H1 (cell line): ENCODE results near the gene C1GALT1. TPM values are rescaled to one million over a fixed set of nuclear protein-coding genes. Genes with fewer than 3 reads are reported as not detected.

ENCODE experiments used
- CTCF ChIA-PET: fragments of 300-600 bp; sonication (Branson Sonifier 250); formaldehyde crosslinking; loops from one replicate; lab custom pipeline; 2021; ENCODE audit not compliant: partially characterized antibody; lab: Charles Lee
- POLR2A ChIA-PET: fragments of 300-600 bp; sonication (Branson Sonifier 250); formaldehyde crosslinking; loops from one replicate; lab custom pipeline; 2021; ENCODE audit warnings: inconsistent platforms; ENCODE audit not compliant: partially characterized antibody; lab: Charles Lee
- DNase-seq, 2 experiments: peaks; one replicate each; pipeline versions ENCODE4 v3.0.0 to v3.0.0-alpha.2; 2010 to 2022; ENCODE audit warnings: low spot score in 2 of 2, low read depth in 1 of 2, mixed read lengths in 1 of 2
- FAIRE-seq: peaks from 2 replicates; lab custom pipeline; 2011; peaks lifted over from hg19 to GRCh38; lab: Jason Lieb, UNC
- H2AFZ ChIP-seq: 2 replicates; pipeline ENCODE4 v1.8.1; 2012; ENCODE audit warnings: low read length, inconsistent platforms
- H2AK5ac ChIP-seq: 2 replicates; pipeline ENCODE4 v1.6.1; 2013; ENCODE audit warnings: low read depth, low read length
- H2BK120ac ChIP-seq: replicated peaks from 2 replicates; pipeline ENCODE3; 2013; ENCODE audit warnings: low read depth, low read length, inconsistent platforms
- H2BK12ac ChIP-seq: 2 replicates; pipeline ENCODE4 v1.6.1; 2013; ENCODE audit warnings: low read depth, low read length
- H2BK15ac ChIP-seq: 2 replicates; pipeline ENCODE4 v1.6.1; 2013; ENCODE audit warnings: low read length
- H2BK20ac ChIP-seq: 2 replicates; pipeline ENCODE4 v1.6.1; 2013; ENCODE audit warnings: low read length
- H2BK5ac ChIP-seq: 2 replicates; pipeline ENCODE4 v1.6.1; 2013; ENCODE audit warnings: low read depth, low read length
- H3K14ac ChIP-seq: 2 replicates; pipeline ENCODE4 v1.6.1; 2013; ENCODE audit warnings: inconsistent platforms; ENCODE audit not compliant: insufficient read length
- H3K18ac ChIP-seq: 2 replicates; pipeline ENCODE4 v1.6.1; 2013; ENCODE audit warnings: low read length; ENCODE audit errors: extremely low read depth
- H3K23ac ChIP-seq: 2 replicates; pipeline ENCODE4 v1.6.1; 2013; ENCODE audit warnings: inconsistent platforms; ENCODE audit not compliant: insufficient read length
- H3K23me2 ChIP-seq: 2 replicates; pipeline ENCODE4 v1.6.1; 2013; ENCODE audit warnings: low read depth, low read length
- H3K27ac ChIP-seq: 2 replicates; pipeline ENCODE4 v1.6.1; 2011; ENCODE audit warnings: low read depth, low read length, inconsistent platforms
- H3K27me3 ChIP-seq, 4 experiments: replicated peaks in 1 of 4; 1 replicate in 1 of 4; 2 replicates in 3 of 4; pipeline versions ENCODE4 v1.6.1 to v1.8.1; 2011 to 2013; ENCODE audit warnings: low read length in 3 of 4, mild to moderate bottlenecking in 3 of 4, inconsistent platforms in 2 of 4, mixed read lengths in 2 of 4, moderate library complexity in 1 of 4; ENCODE audit not compliant: control insufficient read depth in 3 of 4, insufficient read depth in 3 of 4; ENCODE audit errors: extremely low read depth in 1 of 4
- H3K36me3 ChIP-seq, 4 experiments: 2 replicates each; pipeline versions ENCODE4 v1.6.1 to v1.8.1; 2011 to 2013; ENCODE audit warnings: mild to moderate bottlenecking in 4 of 4, low read length in 3 of 4, moderate library complexity in 2 of 4, control low read depth in 1 of 4, inconsistent platforms in 1 of 4; ENCODE audit not compliant: insufficient read depth in 4 of 4, control insufficient read depth in 2 of 4
- H3K4ac ChIP-seq: replicated peaks from 2 replicates; pipeline ENCODE3; 2013; ENCODE audit warnings: low read length, low read depth, mixed read lengths, inconsistent platforms; ENCODE audit not compliant: insufficient read length
- H3K4me1 ChIP-seq, 4 experiments: replicated peaks in 1 of 4; 1 replicate in 1 of 4; 2 replicates in 3 of 4; pipeline versions ENCODE4 v1.6.1 to v1.8.1; 2011 to 2013; ENCODE audit warnings: low read length in 3 of 4, inconsistent platforms in 2 of 4, mixed read lengths in 1 of 4; ENCODE audit not compliant: insufficient read depth in 4 of 4, control insufficient read depth in 3 of 4
- H3K4me2 ChIP-seq, 2 experiments: 2 replicates each; pipeline versions ENCODE4 v1.6.1 to v1.8.1; 2011 to 2013; ENCODE audit warnings: low read depth in 2 of 2, low read length in 2 of 2, control low read depth in 1 of 2, inconsistent platforms in 1 of 2, mild to moderate bottlenecking in 1 of 2; ENCODE audit not compliant: insufficient read depth in 1 of 2
- H3K4me3 ChIP-seq, 4 experiments: fragments of 200-600, 300-600 bp in 1 of 4; sonication (generic), shearing (Covaris generic), sonication (Bioruptor Twin) in 1 of 4; 2 replicates each; pipeline versions ENCODE4 v1.5.1 to v1.8.1; 2011 to 2016; ENCODE audit warnings: low read length in 4 of 4, low read depth in 3 of 4, control low read depth in 2 of 4, inconsistent platforms in 2 of 4, mild to moderate bottlenecking in 2 of 4, mixed read lengths in 1 of 4, moderate library complexity in 1 of 4; ENCODE audit not compliant: insufficient read depth in 2 of 4; ENCODE audit errors: extremely low read depth in 1 of 4
- H3K56ac ChIP-seq: replicated peaks from 2 replicates; pipeline ENCODE3; 2013; ENCODE audit warnings: low read depth, mild to moderate bottlenecking, mixed read lengths, low read length, inconsistent platforms; ENCODE audit not compliant: insufficient read length
- H3K79me1 ChIP-seq: 2 replicates; pipeline ENCODE4 v1.6.1; 2013; ENCODE audit warnings: low read depth, low read length, control low read depth
- H3K79me2 ChIP-seq, 2 experiments: 2 replicates each; pipeline versions ENCODE4 v1.6.1 to v1.8.1; 2012 to 2013; ENCODE audit warnings: low read length in 2 of 2, mild to moderate bottlenecking in 2 of 2, inconsistent platforms in 1 of 2; ENCODE audit not compliant: insufficient read depth in 2 of 2, control insufficient read depth in 1 of 2
- H3K9ac ChIP-seq, 4 experiments: replicated peaks in 1 of 4; 1 replicate in 1 of 4; 2 replicates in 3 of 4; pipeline versions ENCODE4 v1.6.1 to v1.8.1; 2011 to 2013; ENCODE audit warnings: low read depth in 3 of 4, low read length in 3 of 4, control low read depth in 2 of 4, mild to moderate bottlenecking in 2 of 4, moderate library complexity in 2 of 4, inconsistent platforms in 1 of 4; ENCODE audit errors: extremely low read depth in 1 of 4
- H3K9me3 ChIP-seq, 2 experiments: 2 replicates each; pipeline versions ENCODE4 v1.6.1 to v1.8.1; 2012 to 2013; ENCODE audit warnings: mild to moderate bottlenecking in 2 of 2, moderate library complexity in 2 of 2, control low read depth in 1 of 2, inconsistent platforms in 1 of 2, low read depth in 1 of 2, low read length in 1 of 2, mixed read lengths in 1 of 2; ENCODE audit not compliant: insufficient read depth in 2 of 2
- H4K20me1 ChIP-seq, 2 experiments: replicated peaks in 1 of 2; 2 replicates each; pipeline versions ENCODE3 to v1.8.1; 2011 to 2013; ENCODE audit warnings: inconsistent platforms in 2 of 2, low read length in 2 of 2, mild to moderate bottlenecking in 1 of 2; ENCODE audit not compliant: insufficient read depth in 2 of 2, control insufficient read depth in 1 of 2
- H4K5ac ChIP-seq: 2 replicates; pipeline ENCODE4 v1.6.1; 2013; ENCODE audit warnings: low read length, low read depth, mixed read lengths, inconsistent platforms; ENCODE audit not compliant: insufficient read length
- H4K8ac ChIP-seq: 2 replicates; pipeline ENCODE4 v1.8.0; 2013; ENCODE audit warnings: mild to moderate bottlenecking, moderate library complexity, low read length, inconsistent platforms; ENCODE audit not compliant: insufficient read depth; ENCODE audit errors: extremely low read depth
- H4K91ac ChIP-seq: replicated peaks from 2 replicates; pipeline ENCODE3; 2013; ENCODE audit warnings: low read length, mixed read lengths, inconsistent platforms; ENCODE audit not compliant: insufficient read length
- E2F6 ChIP-seq: IDR thresholded peaks from 2 replicates; pipeline ENCODE4 v1.6.1; 2012; ENCODE audit warnings: inconsistent platforms
- WGBS, 2 experiments: shearing (Covaris generic) in 1 of 2; methylation state at CpG; one replicate each; pipeline versions ENCODE4 v1.1.6 to v1.1.7; 2013 to 2015; ENCODE audit warnings: low lambda C conversion rate in 2 of 2, mixed read lengths in 2 of 2, inconsistent platforms in 1 of 2, low coverage in 1 of 2, missing lambda C conversion rate in 1 of 2; ENCODE audit not compliant: insufficient replicate concordance in 2 of 2, insufficient coverage in 1 of 2, insufficient read length in 1 of 2; ENCODE audit errors: extremely low coverage in 1 of 2, missing lambda C conversion rate in 1 of 2; 5-methylcytosine and 5-hydroxymethylcytosine counted together
- polyA plus RNA-seq, 7 experiments: library from polyadenylated mRNA; depleted of rRNA in 3 of 7; stranded (reverse) in 5 of 7; unstranded in 2 of 7; fragments of >200 nt in 5 of 7; fragments of 200-250 nt in 2 of 7; gene quantifications; 1 replicate in 5 of 7; 2 replicates in 1 of 7; 4 replicates in 1 of 7; pipeline versions ENCODE4 v1.2.1 to v1.2.3, GENCODE V29; 2011 to 2013; ENCODE audit warnings: missing spikeins in 2 of 7, mixed read lengths in 2 of 7
- total RNA-seq: library from RNA; stranded (reverse); fragmentation: NEBNext Ultra II Directional; extraction: Animal tissue kit (Norgen Biotek cat#: 25700); gene quantifications from 2 replicates; pipeline ENCODE4 v1.2.1, GENCODE V29; 2021

The C1GALT1 gene
- total and polyA plus RNA-seq, 2 of the 8 experiments (the other 6 are each of a cell fraction or from before 2014, with no cell fraction given), result 18.7 to 94.2 TPM

DNA sequence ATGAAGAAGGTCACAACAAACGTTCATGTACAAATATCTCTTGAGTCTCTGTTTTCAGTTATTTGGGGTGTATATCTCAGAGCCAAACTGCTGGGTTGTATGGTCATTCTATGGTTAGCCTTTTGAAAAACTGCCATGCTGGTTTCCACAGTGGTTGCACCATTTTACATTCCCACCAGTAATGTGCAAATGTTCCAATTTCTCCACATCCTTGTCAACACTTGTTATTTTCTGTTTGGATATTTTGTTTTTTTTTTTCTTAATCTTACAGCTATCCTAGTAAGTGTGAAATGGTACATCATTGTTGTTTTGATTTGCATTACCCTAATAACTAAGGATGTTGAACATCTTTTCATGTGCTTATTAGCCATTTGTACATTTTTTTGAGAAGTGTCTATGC is 13.0 kb upstream of the C1GALT1 start:
- Histone ChIP-seq H3K56ac (no peak overlapping the region), H2BK15ac (no peak overlapping the region), H2BK120ac (no peak overlapping the region), H3K18ac (no peak overlapping the region), H4K8ac (no peak overlapping the region), H2AFZ (no peak overlapping the region), H3K36me3 (no peaks in the 10 kb centered on the region), H4K91ac (no peak overlapping the region), H3K4me3 (no peak overlapping the region), H3K27ac (no peak overlapping the region), H3K23me2 (no peaks in the 10 kb centered on the region), H3K14ac (no peak overlapping the region), H3K27me3 (no peaks in the 10 kb centered on the region), H2BK12ac (no peak overlapping the region), H4K5ac (no peak overlapping the region), H3K79me2 (no peaks in the 10 kb centered on the region), H4K20me1 (no peaks in the 10 kb centered on the region), H3K23ac (no peak overlapping the region), H3K9me3 (peaks cover 0 to 6% of the 10 kb centered on the region in 2 experiments; a peak in 1 of 4 replicates), H3K9ac (no peak overlapping the region), H2BK20ac (no peak overlapping the region), H2BK5ac (no peak overlapping the region), H3K79me1 (no peaks in the 10 kb centered on the region), H3K4me2 (no peak overlapping the region), H2AK5ac (no peak overlapping the region), H3K4ac (no peak overlapping the region), H3K4me1 (no peaks in the 10 kb centered on the region; a peak in 1 of 7 replicates)
- POLR2A ChIA-PET, result no interaction called here
- CTCF ChIA-PET, result no interaction called here
- WGBS, 2 experiments, result 86% methylated on average over 1 of the region's 1 CpG; no CpG with 5 or more reads in 1 of the 2 experiments
- no peak for FAIRE-seq
- no peak for DNase-seq
- TF ChIP-seq E2F6, result no peak
